IMR-90 (cell line): ENCODE data around the gene TNFRSF18. TPM values are rescaled to one million over a fixed set of nuclear protein-coding genes. Genes with fewer than 3 reads are reported as not detected.

ENCODE experiments used
- ATAC-seq: fragments of 200-7000 bp; cut with Tn5 transposase; 2 replicates; pipeline ENCODE4 v1.9.1; 2020; ENCODE audit warnings: low read depth, mild to moderate bottlenecking, moderate library complexity
- BruUV-seq: library from RNA; stranded (reverse); fragments of 400-500 nt; replicated peaks from 2 replicates; lab custom pipeline; 2021; lab: Mats Ljungman, UMichigan
- CTCF ChIA-PET: fragments of 300-600 bp; formaldehyde crosslinking; extraction: SDS; loops from one replicate; lab custom pipeline; 2021; ENCODE audit warnings: antibody characterized with exemption; lab: Yijun Ruan, JAX
- POLR2A ChIA-PET: fragments of 300-600 bp; sonication (Branson Sonifier 250); formaldehyde crosslinking; loops from one replicate; lab custom pipeline; 2022; ENCODE audit warnings: antibody characterized with exemption; ENCODE audit not compliant: unreplicated experiment; lab: Charles Lee
- DNase-seq: peaks from one replicate; pipeline ENCODE4 v3.0.0; 2013
- H2AFZ ChIP-seq: replicated peaks from 2 replicates; pipeline ENCODE3; 2013; ENCODE audit warnings: low read length, mild to moderate bottlenecking; ENCODE audit not compliant: poor library complexity
- H2AK5ac ChIP-seq: 2 replicates; pipeline ENCODE4 v1.6.1; 2013; ENCODE audit warnings: low read depth, low read length, inconsistent platforms
- H2AK9ac ChIP-seq: replicated peaks from 2 replicates; pipeline ENCODE3; 2013; ENCODE audit warnings: mild to moderate bottlenecking, low read depth, low read length, moderate library complexity; ENCODE audit not compliant: poor library complexity
- H2BK120ac ChIP-seq: 2 replicates; pipeline ENCODE4 v1.6.1; 2013; ENCODE audit warnings: low read depth, low read length, inconsistent platforms
- H2BK15ac ChIP-seq: 3 replicates; pipeline ENCODE4 v1.6.1; 2013; ENCODE audit warnings: low read depth, low read length, inconsistent platforms
- H2BK20ac ChIP-seq: 2 replicates; pipeline ENCODE4 v1.6.1; 2013; ENCODE audit warnings: low read depth, mild to moderate bottlenecking, inconsistent platforms, low read length, moderate library complexity
- H2BK5ac ChIP-seq: 2 replicates; pipeline ENCODE4 v1.6.1; 2013; ENCODE audit warnings: mild to moderate bottlenecking, low read depth, low read length, inconsistent platforms; ENCODE audit not compliant: poor library complexity, severe bottlenecking
- H3K14ac ChIP-seq: replicated peaks from 2 replicates; pipeline ENCODE4 v1.6.1; 2013; ENCODE audit warnings: low read depth, low read length, inconsistent platforms
- H3K18ac ChIP-seq: 2 replicates; pipeline ENCODE4 v1.6.1; 2013; ENCODE audit warnings: low read depth, low read length, control low read depth
- H3K23ac ChIP-seq: 2 replicates; pipeline ENCODE4 v1.6.1; 2013; ENCODE audit warnings: low read depth, low read length, inconsistent platforms
- H3K27ac ChIP-seq: 2 replicates; pipeline ENCODE4 v1.5.1; 2013; ENCODE audit warnings: mild to moderate bottlenecking, control low read depth, low read length; ENCODE audit not compliant: insufficient read depth
- H3K27me3 ChIP-seq: 2 replicates; pipeline ENCODE4 v1.6.1; 2013; ENCODE audit warnings: low read length; ENCODE audit not compliant: control insufficient read depth, insufficient read depth
- H3K36me3 ChIP-seq: 2 replicates; pipeline ENCODE4 v1.6.1; 2013; ENCODE audit warnings: low read length, mixed read lengths; ENCODE audit not compliant: control insufficient read depth, insufficient read depth
- H3K4ac ChIP-seq: 2 replicates; pipeline ENCODE4 v1.6.1; 2013; ENCODE audit warnings: low read depth, low read length, inconsistent platforms
- H3K4me1 ChIP-seq: 2 replicates; pipeline ENCODE4 v1.6.1; 2013; ENCODE audit warnings: low read length, mixed read lengths; ENCODE audit not compliant: control insufficient read depth, insufficient read depth
- H3K4me2 ChIP-seq: 2 replicates; pipeline ENCODE4 v1.6.1; 2013; ENCODE audit warnings: low read depth, mild to moderate bottlenecking, control low read depth, low read length, moderate library complexity
- H3K4me3 ChIP-seq: 2 replicates; pipeline ENCODE4 v1.5.1; 2013; ENCODE audit warnings: low read depth, mild to moderate bottlenecking, control low read depth, low read length, moderate library complexity; ENCODE audit not compliant: insufficient read depth
- H3K56ac ChIP-seq: 2 replicates; pipeline ENCODE4 v1.6.1; 2013; ENCODE audit warnings: low read length, inconsistent platforms; ENCODE audit not compliant: insufficient read depth; ENCODE audit errors: extremely low read depth
- H3K79me1 ChIP-seq, 2 experiments: 2 replicates each; pipeline ENCODE4 v1.6.1; 2013; ENCODE audit warnings: low read length in 2 of 2, inconsistent platforms in 1 of 2, low read depth in 1 of 2
- H3K9ac ChIP-seq: 2 replicates; pipeline ENCODE4 v1.6.1; 2013; ENCODE audit warnings: low read depth, low read length, control low read depth
- H3K9me1 ChIP-seq: 2 replicates; pipeline ENCODE4 v1.6.1; 2013; ENCODE audit warnings: low read length, inconsistent platforms; ENCODE audit not compliant: insufficient read depth
- H3K9me3 ChIP-seq: 2 replicates; pipeline ENCODE4 v1.6.1; 2013; ENCODE audit warnings: low read length; ENCODE audit not compliant: control insufficient read depth, insufficient read depth
- H4K20me1 ChIP-seq: 2 replicates; pipeline ENCODE4 v1.6.1; 2013; ENCODE audit warnings: low read length, inconsistent platforms; ENCODE audit not compliant: insufficient read depth
- H4K5ac ChIP-seq: 2 replicates; pipeline ENCODE4 v1.6.1; 2013; ENCODE audit warnings: mild to moderate bottlenecking, low read depth, low read length, control low read depth
- H4K8ac ChIP-seq, 2 experiments: 2 replicates each; pipeline ENCODE4 v1.6.1; 2013; ENCODE audit warnings: low read depth in 2 of 2, low read length in 2 of 2, control low read depth in 1 of 2, inconsistent platforms in 1 of 2
- H4K91ac ChIP-seq: 2 replicates; pipeline ENCODE4 v1.6.1; 2013; ENCODE audit warnings: low read depth, low read length, inconsistent platforms; ENCODE audit not compliant: insufficient read depth
- BHLHE40 ChIP-seq: fragments of 150-350 bp; IDR thresholded peaks from 2 replicates; pipeline ENCODE4 v1.6.1; 2016; ENCODE audit warnings: mild to moderate bottlenecking, low read depth, low read length
- CEBPB ChIP-seq: IDR thresholded peaks from 2 replicates; pipeline ENCODE4 v1.6.1; 2012; ENCODE audit warnings: low read depth, low read length, improper control_type of control experiment
- CTCF ChIP-seq: conservative IDR thresholded peaks from 2 replicates; pipeline ENCODE4 v1.5.1; 2012; ENCODE audit warnings: mild to moderate bottlenecking, low read depth, low read length, improper control_type of control experiment
- MAFK ChIP-seq: IDR thresholded peaks from 2 replicates; pipeline ENCODE4 v1.6.1; 2012; ENCODE audit warnings: low read depth, low read length, improper control_type of control experiment
- MAZ ChIP-seq: IDR thresholded peaks from 2 replicates; pipeline ENCODE4 v1.6.1; 2012; ENCODE audit warnings: low read depth, mild to moderate bottlenecking, low read length, improper control_type of control experiment, moderate library complexity, borderline replicate concordance
- MXI1 ChIP-seq: IDR thresholded peaks from 2 replicates; pipeline ENCODE4 v1.6.1; 2012; ENCODE audit warnings: low read depth, mild to moderate bottlenecking, low read length, moderate library complexity, borderline replicate concordance
- NFE2L2 ChIP-seq: fragments of 150-350 bp; IDR thresholded peaks from 2 replicates; pipeline ENCODE4 v1.6.1; 2016; ENCODE audit warnings: low read depth, mild to moderate bottlenecking, low read length
- RAD21 ChIP-seq: IDR thresholded peaks from 2 replicates; pipeline ENCODE4 v1.6.1; 2012; ENCODE audit warnings: low read length, improper control_type of control experiment
- SMC3 ChIP-seq: fragments of 150-350 bp; IDR thresholded peaks from 2 replicates; pipeline ENCODE4 v1.6.1; 2016; ENCODE audit warnings: low read depth, mild to moderate bottlenecking, antibody characterized with exemption, low read length, moderate library complexity
- WGBS, 2 experiments: methylation state at CpG; one replicate each; pipeline versions ENCODE4 v1.1.5 to v1.1.7; 2013; ENCODE audit warnings: missing lambda C conversion rate in 2 of 2; ENCODE audit not compliant: insufficient read length in 1 of 2; ENCODE audit errors: extremely low coverage in 2 of 2; 5-methylcytosine and 5-hydroxymethylcytosine counted together
- dilution Hi-C: fragments of 300-500 bp; cut with HindIII; formaldehyde crosslinking; loops from one replicate; pipeline ENCODE4 v1.14.3; 2018; ENCODE audit warnings: low sequenced_read_pairs; ENCODE audit not compliant: unreplicated experiment
- in situ Hi-C: fragments of 300-500 bp; cut with MboI; formaldehyde crosslinking; loops from 3 replicates; pipeline ENCODE4 v1.14.3; 2019; ENCODE audit warnings: low sequenced_read_pairs, inconsistent platforms, mixed read lengths
- intact Hi-C: fragments of 100-400 bp; cut with micrococcal nuclease; formaldehyde crosslinking; loops from 2 replicates; pipeline ENCODE4 v1.10.0; 2022
- polyA plus RNA-seq, 3 experiments: library from polyadenylated mRNA; depleted of rRNA; stranded (reverse); fragments of >200 nt; gene quantifications; 2 replicates each; pipeline ENCODE4 v1.2.3, GENCODE V29; 2012; ENCODE audit warnings: low replicate concordance in 1 of 3
- total RNA-seq: library from RNA; depleted of rRNA; stranded (reverse); fragments of >200 nt; gene quantifications from 2 replicates; pipeline ENCODE4 v1.2.3, GENCODE V29; 2012

Gene TNFRSF18
- total and polyA plus RNA-seq, 2 of the 4 experiments (the other 2 are of a cell fraction) = 0.18 to 1.0 TPM

- Histone ChIP-seq H2BK20ac (no peak overlapping the region), H2BK5ac (no peak overlapping the region), H3K4me3 (no peak overlapping the region), H3K14ac (no peak overlapping the region), H2AFZ (no peak overlapping the region), H3K56ac (no peak overlapping the region), H4K8ac (no peak overlapping the region), H2AK9ac (no peak overlapping the region), H3K4ac (no peak overlapping the region), H2BK15ac (no peak overlapping the region), H4K5ac (no peak overlapping the region), H3K79me1 (peaks cover 7 to 32% of the 10 kb centered on the region in 2 experiments), H2BK120ac (no peak overlapping the region), H3K9ac (no peak overlapping the region), H3K36me3 (peaks cover 54% of the 10 kb centered on the region), H3K27ac (no peak overlapping the region), H2AK5ac (peak overlapping the region; percentile 50; the same call in 1 of the 2 replicates), H3K4me1 (peaks cover 9% of the 10 kb centered on the region; the same call in 1 of the 2 replicates), H3K4me2 (no peak overlapping the region), H3K23ac (no peak overlapping the region), H3K9me3 (no peaks in the 10 kb centered on the region), H4K20me1 (peaks cover under 1% of the 10 kb centered on the region; the same call in 1 of the 2 replicates), H3K18ac (no peak overlapping the region), H4K91ac (no peak overlapping the region), H3K27me3 (no peaks in the 10 kb centered on the region), H3K9me1 (no peaks in the 10 kb centered on the region)
- whole genome bisulfite sequencing, 2 experiments = 97% methylated on average over 4 of the region's 12 CpGs; no CpG with 5 or more reads in 1 of the 2 experiments
- POLR2A ChIA-PET = no interaction called here
- intact Hi-C loops (no loop called here), dilution Hi-C loops (no loop called here), in situ Hi-C loops (no loop called here)
- CTCF ChIA-PET = no interaction called here
- TF ChIP-seq SMC3 = no peak
- no peak for TF ChIP-seq RAD21
- no peak for TF ChIP-seq MXI1
- TF ChIP-seq MAZ = no peak
- no peak for TF ChIP-seq MAFK
- TF ChIP-seq CTCF = no peak
- no peak for TF ChIP-seq BHLHE40
- no peak for TF ChIP-seq CEBPB
- no peak for TF ChIP-seq NFE2L2
- ATAC-seq (no peak), DNase-seq (no peak)
- no TSS peak for BruUV-seq
Observed at GRCh38 chr1:1253314-1253713, 46.9 kb upstream of the TNFRSF18 start.
